Vagina (tissue), 2 donors: ENCODE data around the gene KLHL22. TPM values are rescaled to one million over a fixed set of nuclear protein-coding genes. Genes with fewer than 3 reads are reported as not detected.

Experiments used
- DNase-seq, 2 donors: peaks; one replicate each; pipeline ENCODE4 v3.0.0-alpha.2; 2017; ENCODE audit errors: extremely low spot score in 2 of 2
- H3K27ac ChIP-seq: fragments of 200-600 bp; sonication (generic); one replicate; pipeline ENCODE4 v1.5.1; 2019
- H3K27me3 ChIP-seq: fragments of 200-600 bp; sonication (generic); one replicate; pipeline ENCODE4 v1.5.1; 2019
- H3K36me3 ChIP-seq, 2 donors: fragments of 200-600 bp; sonication (generic); one replicate each; pipeline ENCODE4 v1.5.1; 2017 to 2019
- H3K4me1 ChIP-seq: fragments of 200-600 bp; sonication (generic); one replicate; pipeline ENCODE4 v1.5.1; 2019
- H3K4me3 ChIP-seq, 2 donors: fragments of 200-600 bp; sonication (generic); 1 replicate in 1 of 2; 2 replicates in 1 of 2; pipeline ENCODE4 v1.5.1; 2016 to 2019
- H3K9me3 ChIP-seq: fragments of 200-600 bp; sonication (generic); one replicate; pipeline ENCODE4 v1.5.1; 2019
- POLR2A ChIP-seq, 2 donors: fragments of 450-650 bp; IDR thresholded peaks; one replicate each; pipeline ENCODE4 v1.6.1; 2017; ENCODE audit warnings: antibody characterized with exemption in 2 of 2, mild to moderate bottlenecking in 2 of 2, moderate library complexity in 2 of 2
- POLR2AphosphoS5 ChIP-seq, 2 donors: sonication (generic); formaldehyde crosslinking; IDR thresholded peaks; one replicate each; pipeline ENCODE4 v1.9.0; 2017; ENCODE audit warnings: antibody characterized with exemption in 2 of 2, mild to moderate bottlenecking in 2 of 2, low read depth in 1 of 2; ENCODE audit not compliant: insufficient read depth in 1 of 2
- intact Hi-C: fragments of 100-400 bp; cut with DNase I; formaldehyde crosslinking; loops from one replicate; pipeline ENCODE4 v1.15.1; 2023
- total RNA-seq: library from RNA; depleted of rRNA; stranded (reverse); fragments of >200 nt; gene quantifications from one replicate; pipeline ENCODE4 v1.2.3, GENCODE V29; 2016
- TF ChIP-seq, protein P1 (sequence below), 3 experiments: fragments of 450-650 bp in 2 of 3; fragments of 200-600 bp in 1 of 3; sonication (generic) in 1 of 3; IDR thresholded peaks; one replicate each; pipeline ENCODE4 v1.5.1; 2017 to 2019; ENCODE audit warnings: antibody characterized with exemption in 3 of 3, mild to moderate bottlenecking in 2 of 3, moderate library complexity in 2 of 3

The KLHL22 gene
- total RNA-seq, 1 donor from 2014 or later = 20.1 TPM

DNA sequence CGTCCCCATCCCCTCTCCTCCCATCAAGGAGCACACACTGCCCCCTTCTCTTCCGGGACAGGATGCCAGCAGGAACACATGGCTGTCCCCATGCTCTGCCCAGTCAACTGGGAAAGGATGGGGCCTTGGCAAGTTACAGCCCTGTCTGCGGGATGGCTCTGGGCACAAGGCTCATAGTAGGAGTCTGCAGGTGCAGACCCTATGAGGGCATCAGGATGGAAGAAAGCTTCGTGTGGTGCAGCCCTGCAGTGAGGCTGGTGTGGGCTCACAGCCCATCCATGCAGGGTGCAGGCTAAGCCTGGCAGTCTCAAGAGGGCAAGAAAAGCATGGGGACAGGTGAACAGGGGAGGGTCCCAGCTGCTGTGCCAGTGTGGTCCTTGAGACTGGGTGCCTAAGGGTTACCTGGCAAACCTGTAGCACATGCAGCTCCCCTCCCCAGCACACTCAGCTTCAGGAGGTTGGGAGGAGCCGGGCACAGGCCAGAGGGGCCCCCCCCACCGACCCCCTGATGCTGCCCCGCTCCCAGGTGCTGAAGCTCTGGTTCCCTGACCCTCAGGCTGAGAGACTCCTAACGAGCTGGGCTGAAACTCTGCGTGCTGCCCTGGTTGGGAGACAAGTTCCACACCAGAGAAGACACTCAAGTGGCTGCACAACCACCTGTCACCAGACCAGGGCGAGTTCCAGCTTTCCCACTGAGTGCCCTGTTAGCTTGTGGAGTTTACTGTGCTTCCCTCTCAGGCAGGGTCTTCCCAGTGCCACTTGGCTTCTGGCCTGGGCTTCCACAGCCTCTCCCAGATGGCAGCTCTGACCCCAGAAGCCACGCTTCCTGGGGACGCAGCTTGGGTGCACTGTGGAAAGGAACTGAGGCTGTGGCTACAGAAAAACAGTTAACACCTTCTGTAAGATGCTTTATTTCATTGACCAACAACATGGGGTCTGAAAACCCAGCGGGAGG is 54.7 kb downstream of the KLHL22 start:
- H3K27ac ChIP-seq = peak overlapping the region; percentile 24
- TF ChIP-seq, protein P1, sequence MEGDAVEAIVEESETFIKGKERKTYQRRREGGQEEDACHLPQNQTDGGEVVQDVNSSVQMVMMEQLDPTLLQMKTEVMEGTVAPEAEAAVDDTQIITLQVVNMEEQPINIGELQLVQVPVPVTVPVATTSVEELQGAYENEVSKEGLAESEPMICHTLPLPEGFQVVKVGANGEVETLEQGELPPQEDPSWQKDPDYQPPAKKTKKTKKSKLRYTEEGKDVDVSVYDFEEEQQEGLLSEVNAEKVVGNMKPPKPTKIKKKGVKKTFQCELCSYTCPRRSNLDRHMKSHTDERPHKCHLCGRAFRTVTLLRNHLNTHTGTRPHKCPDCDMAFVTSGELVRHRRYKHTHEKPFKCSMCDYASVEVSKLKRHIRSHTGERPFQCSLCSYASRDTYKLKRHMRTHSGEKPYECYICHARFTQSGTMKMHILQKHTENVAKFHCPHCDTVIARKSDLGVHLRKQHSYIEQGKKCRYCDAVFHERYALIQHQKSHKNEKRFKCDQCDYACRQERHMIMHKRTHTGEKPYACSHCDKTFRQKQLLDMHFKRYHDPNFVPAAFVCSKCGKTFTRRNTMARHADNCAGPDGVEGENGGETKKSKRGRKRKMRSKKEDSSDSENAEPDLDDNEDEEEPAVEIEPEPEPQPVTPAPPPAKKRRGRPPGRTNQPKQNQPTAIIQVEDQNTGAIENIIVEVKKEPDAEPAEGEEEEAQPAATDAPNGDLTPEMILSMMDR (IDR thresholded peaks at IDR 0.05) = no peak
- no peak for TF ChIP-seq POLR2AphosphoS5 (IDR thresholded peaks at IDR 0.05; ENCODE audit: insufficient read depth in 1 of 2, low read depth in 1 of 2)
- intact Hi-C loops = no loop called here
- H3K36me3 ChIP-seq = peaks cover 0 to 6% of the 10 kb centered on the region in 2 donors
- DNase-seq = no peak
- H3K27me3 ChIP-seq = no peaks in the 10 kb centered on the region
- H3K9me3 ChIP-seq = no peaks in the 10 kb centered on the region
- peaks cover 40% of the 10 kb centered on the region for H3K4me1 ChIP-seq
- no peak overlapping the region for H3K4me3 ChIP-seq

DNA sequence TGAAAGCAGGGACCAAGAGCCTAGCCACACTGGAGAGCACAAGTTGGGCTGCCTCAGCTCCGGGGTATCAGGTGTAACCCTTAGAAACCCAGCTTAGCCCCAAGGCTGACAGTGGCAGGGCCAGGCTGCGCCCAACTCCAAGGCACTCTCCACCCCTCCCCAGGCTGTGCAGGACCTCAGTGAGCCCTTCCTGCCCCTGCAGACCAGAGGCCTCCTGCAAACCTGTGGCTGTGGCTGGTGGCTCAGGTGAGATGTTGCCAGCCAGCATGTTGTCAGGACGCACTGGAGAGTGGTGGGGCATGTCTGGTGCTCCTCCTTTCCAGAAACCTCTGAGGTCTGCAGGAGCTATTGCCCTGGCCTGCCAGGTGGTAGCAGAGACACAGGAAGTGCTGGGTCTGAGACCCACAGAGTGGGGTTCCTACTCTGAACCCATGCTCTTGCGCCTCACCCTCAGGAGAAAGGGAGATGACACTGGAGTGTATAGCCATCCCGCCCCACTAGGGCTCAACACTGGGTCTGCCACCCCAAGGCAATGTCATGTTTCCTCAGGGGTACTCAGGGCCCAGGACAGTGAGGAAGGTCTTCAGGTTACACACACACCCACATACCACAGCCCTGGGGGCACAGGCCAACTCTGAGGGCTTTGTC is 55.5 kb downstream of the KLHL22 start:
- no peak for TF ChIP-seq POLR2A (IDR thresholded peaks at IDR 0.05)
- TF ChIP-seq, protein P1 (IDR thresholded peaks at IDR 0.05) = no peak
- TF ChIP-seq POLR2AphosphoS5 (IDR thresholded peaks at IDR 0.05; ENCODE audit: insufficient read depth in 1 of 2, low read depth in 1 of 2) = no peak

DNA sequence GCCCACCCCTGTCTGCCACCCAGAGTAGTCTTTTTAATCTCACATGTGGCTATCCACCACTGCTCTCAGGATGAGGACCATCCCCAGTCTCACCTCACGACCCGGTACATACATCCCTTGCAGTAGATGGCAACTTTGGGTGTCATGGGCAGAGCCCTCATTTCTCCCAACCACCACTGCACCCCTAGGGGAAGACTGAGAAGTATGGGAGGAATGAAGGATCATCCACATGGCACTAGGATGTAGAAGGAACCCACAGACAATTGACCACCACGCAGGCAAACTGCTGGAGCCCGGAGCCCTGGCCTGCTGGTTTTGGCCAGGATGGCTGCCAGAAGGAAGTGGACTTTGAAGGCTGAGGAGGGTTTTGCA is 56.1 kb downstream of the KLHL22 start:
- Histone ChIP-seq H3K9me3 (no peaks in the 10 kb centered on the region), H3K4me3 (no peak overlapping the region), H3K36me3 (no peaks in the 10 kb centered on the region), H3K27me3 (no peaks in the 10 kb centered on the region), H3K4me1 (peaks cover 54% of the 10 kb centered on the region), H3K27ac (peak overlapping the region; percentile 93)
- intact Hi-C loops = no loop called here
- no peak for TF ChIP-seq POLR2AphosphoS5 (IDR thresholded peaks at IDR 0.05; ENCODE audit: insufficient read depth in 1 of 2, low read depth in 1 of 2)
- no peak for TF ChIP-seq POLR2A (IDR thresholded peaks at IDR 0.05)
- DNase-seq = no peak

More for the DNA sequence above, 55.5 kb downstream of the KLHL22 start:
- H3K36me3 ChIP-seq = no peaks in the 10 kb centered on the region
- no peaks in the 10 kb centered on the region for H3K9me3 ChIP-seq
- no peaks in the 10 kb centered on the region for H3K27me3 ChIP-seq
- peaks cover 49% of the 10 kb centered on the region for H3K4me1 ChIP-seq
- no peak overlapping the region for H3K27ac ChIP-seq
- H3K4me3 ChIP-seq = no peak overlapping the region
- intact Hi-C loops = no loop called here
- no peak for DNase-seq

DNA sequence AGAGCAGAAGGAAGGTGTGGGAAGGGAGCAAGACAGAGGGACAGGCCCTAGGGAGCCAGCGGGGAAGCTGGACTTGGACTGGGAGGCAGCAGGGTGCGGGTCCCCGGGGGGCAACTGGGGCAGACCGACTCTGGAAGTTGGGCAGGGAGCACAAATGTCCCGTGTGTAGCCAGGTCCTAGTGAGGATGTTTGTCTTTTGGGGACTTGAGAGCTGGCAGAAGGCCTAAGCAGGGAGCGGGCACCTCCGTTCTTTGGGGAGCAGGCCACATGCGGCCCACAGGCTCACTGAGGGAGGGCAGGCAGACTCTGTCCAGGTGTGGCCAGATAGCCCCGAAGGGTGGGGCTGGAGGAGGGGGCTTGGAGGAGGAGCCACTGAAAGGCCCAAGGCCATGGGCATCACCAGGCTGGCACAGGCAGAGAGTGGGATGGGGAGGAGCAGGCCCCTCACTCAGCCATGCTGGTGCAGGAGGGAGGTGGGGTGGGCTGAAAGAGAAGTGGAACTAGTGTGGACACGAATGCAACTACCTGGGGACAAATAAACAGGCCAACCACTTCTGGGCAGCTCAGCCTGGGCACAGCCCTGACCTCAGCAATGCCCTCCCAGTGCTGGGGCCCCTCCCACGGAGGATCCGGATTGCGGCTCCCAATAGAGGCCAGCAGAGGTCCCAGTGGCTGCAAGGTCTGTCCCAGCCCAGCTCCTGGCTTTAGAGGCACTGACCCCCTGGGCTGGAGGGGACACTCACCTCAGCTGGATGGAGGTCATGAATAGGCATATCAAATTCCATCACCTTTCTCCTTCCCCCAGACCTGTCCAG is 56.7 kb downstream of the KLHL22 start:
- no peaks in the 10 kb centered on the region for H3K9me3 ChIP-seq
- DNase-seq = no peak
- H3K27me3 ChIP-seq = no peaks in the 10 kb centered on the region
- peak overlapping the region; percentile 93 for H3K27ac ChIP-seq
- peaks cover 57% of the 10 kb centered on the region for H3K4me1 ChIP-seq
- H3K36me3 ChIP-seq = no peaks in the 10 kb centered on the region
- intact Hi-C loops = no loop called here
- H3K4me3 ChIP-seq = peak overlapping the region; percentile 54 to 60
- no peak for TF ChIP-seq POLR2A (IDR thresholded peaks at IDR 0.05)
- TF ChIP-seq, protein P1 (IDR thresholded peaks at IDR 0.05) = no peak
- no peak for TF ChIP-seq POLR2AphosphoS5 (IDR thresholded peaks at IDR 0.05; ENCODE audit: insufficient read depth in 1 of 2, low read depth in 1 of 2)

DNA sequence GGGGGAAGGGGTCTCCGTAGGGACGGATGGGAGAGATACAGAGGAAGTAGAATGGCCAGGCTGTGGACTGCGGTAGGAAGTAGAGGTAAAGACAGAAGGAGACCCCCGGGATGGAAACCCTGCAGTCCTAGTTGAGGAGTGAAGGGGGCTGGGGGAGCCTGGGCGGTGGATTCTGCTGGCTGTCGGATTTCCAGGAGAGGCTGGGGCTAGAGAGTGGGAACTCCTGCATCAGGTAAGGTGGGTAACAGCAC is 57.2 kb downstream of the KLHL22 start:
- H3K27ac ChIP-seq = peak overlapping the region; percentile 93
- intact Hi-C loops = no loop called here
- DNase-seq = no peak
- TF ChIP-seq POLR2A (IDR thresholded peaks at IDR 0.05) = no peak
- peak overlapping the region; percentile 54 to 60 for H3K4me3 ChIP-seq
- peaks cover 57% of the 10 kb centered on the region for H3K4me1 ChIP-seq
- H3K9me3 ChIP-seq = no peaks in the 10 kb centered on the region
- no peaks in the 10 kb centered on the region for H3K27me3 ChIP-seq
- H3K36me3 ChIP-seq = no peaks in the 10 kb centered on the region
